H1 (cell line): Measurements from ENCODE around the gene OR8B4. TPM values are rescaled to one million over a fixed set of nuclear protein-coding genes. Genes with fewer than 3 reads are reported as not detected.

Experiments used
- KDM4A ChIP-seq: IDR thresholded peaks from one replicate; pipeline ENCODE4 v1.7.1; 2012; ENCODE audit warnings: low read depth, mild to moderate bottlenecking, moderate library complexity, low read length, inconsistent platforms; ENCODE audit not compliant: severe bottlenecking
- NANOG ChIP-seq: IDR thresholded peaks from 2 replicates; pipeline ENCODE4 v1.6.1; 2011; ENCODE audit warnings: low read length, low read depth, mild to moderate bottlenecking, inconsistent platforms; ENCODE audit not compliant: insufficient read depth, poor library complexity, severe bottlenecking
- TAF7 ChIP-seq: optimal IDR thresholded peaks from 2 replicates; pipeline ENCODE3; 2011; ENCODE audit warnings: low read depth, mild to moderate bottlenecking, inconsistent platforms, low read length, moderate library complexity, borderline replicate concordance
- polyA plus RNA-seq, 7 experiments: library from polyadenylated mRNA; depleted of rRNA in 3 of 7; stranded (reverse) in 5 of 7; unstranded in 2 of 7; fragments of >200 nt in 5 of 7; fragments of 200-250 nt in 2 of 7; gene quantifications; 1 replicate in 5 of 7; 2 replicates in 1 of 7; 4 replicates in 1 of 7; pipeline versions ENCODE4 v1.2.1 to v1.2.3, GENCODE V29; 2011 to 2013; ENCODE audit warnings: missing spikeins in 2 of 7, mixed read lengths in 2 of 7
- total RNA-seq: library from RNA; stranded (reverse); fragmentation: NEBNext Ultra II Directional; extraction: Animal tissue kit (Norgen Biotek cat#: 25700); gene quantifications from 2 replicates; pipeline ENCODE4 v1.2.1, GENCODE V29; 2021

Gene OR8B4
- total and polyA plus RNA-seq, 2 of the 8 experiments (the other 6 are each of a cell fraction or from before 2014, with no cell fraction given): not detected

GRCh38 chr11:124454552-124454951 lies 29.9 kb upstream of the OR8B4 start (continued):
- TF ChIP-seq NANOG: no peak
- no peak for TF ChIP-seq TAF7
- no peak for TF ChIP-seq KDM4A
